Measurements from ENCODE around the gene KDSR. TPM values are rescaled to one million over a fixed set of nuclear protein-coding genes. Genes with fewer than 3 reads are reported as not detected.

KDSR gene, protein sequence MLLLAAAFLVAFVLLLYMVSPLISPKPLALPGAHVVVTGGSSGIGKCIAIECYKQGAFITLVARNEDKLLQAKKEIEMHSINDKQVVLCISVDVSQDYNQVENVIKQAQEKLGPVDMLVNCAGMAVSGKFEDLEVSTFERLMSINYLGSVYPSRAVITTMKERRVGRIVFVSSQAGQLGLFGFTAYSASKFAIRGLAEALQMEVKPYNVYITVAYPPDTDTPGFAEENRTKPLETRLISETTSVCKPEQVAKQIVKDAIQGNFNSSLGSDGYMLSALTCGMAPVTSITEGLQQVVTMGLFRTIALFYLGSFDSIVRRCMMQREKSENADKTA
- total RNA-seq = 31.3 TPM
- long read RNA-seq, full-length matches to known transcripts = 51 of 57 reads
- long read RNA-seq, partial matches to known transcripts = 0 of 57 reads
- long read RNA-seq, other reads (novel, unspliced or antisense) = 6 of 57 reads

DNA sequence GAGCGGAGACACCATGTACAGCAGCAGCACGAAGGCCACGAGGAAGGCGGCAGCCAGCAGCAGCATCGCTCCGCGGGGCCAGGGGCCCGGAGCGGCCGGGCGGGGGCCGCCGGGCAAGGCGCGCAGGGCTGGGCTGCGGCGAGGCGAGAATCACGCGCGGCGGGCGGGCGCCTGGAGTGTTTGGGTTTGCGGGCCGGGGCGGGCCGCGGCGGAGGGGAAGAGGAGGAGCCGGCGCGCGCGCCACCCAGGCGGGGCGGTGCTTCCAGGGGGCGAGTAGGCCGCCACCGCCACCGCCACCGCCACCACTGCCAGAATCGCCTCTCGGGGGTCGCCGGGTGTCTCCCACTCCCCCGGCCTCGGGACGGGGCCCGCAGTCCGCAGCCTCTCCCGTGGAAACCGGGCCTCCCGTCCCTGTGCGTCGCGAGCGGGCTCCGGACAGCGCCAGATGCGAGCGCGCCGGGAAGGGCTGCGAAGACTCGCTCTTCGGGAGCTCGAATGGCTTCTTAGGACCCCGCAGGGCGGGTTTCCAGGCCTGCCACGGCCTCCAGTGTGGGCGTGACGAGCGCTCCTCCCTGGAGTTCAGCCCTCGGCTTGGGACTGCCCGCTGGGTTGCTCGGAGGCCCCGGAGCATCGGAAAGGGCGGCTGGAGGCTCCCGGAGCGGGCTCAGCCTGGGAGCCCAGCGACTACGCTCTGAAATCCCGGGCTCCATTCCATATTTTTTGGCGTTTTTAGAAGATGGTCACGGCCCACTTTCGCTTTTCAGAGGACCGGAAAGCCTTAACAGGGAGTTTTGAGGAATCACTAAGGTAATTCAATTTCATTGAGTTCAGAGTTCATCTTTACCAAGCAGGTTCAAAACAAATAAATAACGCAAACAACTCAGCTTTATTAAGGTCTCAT lies at the start of gene KDSR:
Gene KDSR (minus strand): TSS at position 154 of the 901 bp plus-strand sequence. CDS start 88 bp downstream, at position 66.
- H3K4me3 ChIP-seq = peak within 1 kb of the TSS; percentile 97
- no peaks in the 10 kb centered on the region for H3K27me3 ChIP-seq (ENCODE audit: low read depth)
- H3K4me1 ChIP-seq = peaks cover 45% of the 10 kb centered on the region
- peaks cover 7% of the 10 kb centered on the region for H3K36me3 ChIP-seq
- TF ChIP-seq, protein P1, sequence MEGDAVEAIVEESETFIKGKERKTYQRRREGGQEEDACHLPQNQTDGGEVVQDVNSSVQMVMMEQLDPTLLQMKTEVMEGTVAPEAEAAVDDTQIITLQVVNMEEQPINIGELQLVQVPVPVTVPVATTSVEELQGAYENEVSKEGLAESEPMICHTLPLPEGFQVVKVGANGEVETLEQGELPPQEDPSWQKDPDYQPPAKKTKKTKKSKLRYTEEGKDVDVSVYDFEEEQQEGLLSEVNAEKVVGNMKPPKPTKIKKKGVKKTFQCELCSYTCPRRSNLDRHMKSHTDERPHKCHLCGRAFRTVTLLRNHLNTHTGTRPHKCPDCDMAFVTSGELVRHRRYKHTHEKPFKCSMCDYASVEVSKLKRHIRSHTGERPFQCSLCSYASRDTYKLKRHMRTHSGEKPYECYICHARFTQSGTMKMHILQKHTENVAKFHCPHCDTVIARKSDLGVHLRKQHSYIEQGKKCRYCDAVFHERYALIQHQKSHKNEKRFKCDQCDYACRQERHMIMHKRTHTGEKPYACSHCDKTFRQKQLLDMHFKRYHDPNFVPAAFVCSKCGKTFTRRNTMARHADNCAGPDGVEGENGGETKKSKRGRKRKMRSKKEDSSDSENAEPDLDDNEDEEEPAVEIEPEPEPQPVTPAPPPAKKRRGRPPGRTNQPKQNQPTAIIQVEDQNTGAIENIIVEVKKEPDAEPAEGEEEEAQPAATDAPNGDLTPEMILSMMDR (IDR thresholded peaks at IDR 0.05; ENCODE audit: borderline replicate concordance) = no peak
- no peaks in the 10 kb centered on the region for H3K9me3 ChIP-seq (replicated peaks)
- intact Hi-C loops (cut with micrococcal nuclease) = loop anchor here (10.0 kb wide), 1 partner anchor 67 kb away; no protein-coding TSS in a partner anchor
- peak; percentile 96 for DNase-seq
- peak within 1 kb of the TSS; percentile 98 for H3K27ac ChIP-seq (replicated peaks)

DNA sequence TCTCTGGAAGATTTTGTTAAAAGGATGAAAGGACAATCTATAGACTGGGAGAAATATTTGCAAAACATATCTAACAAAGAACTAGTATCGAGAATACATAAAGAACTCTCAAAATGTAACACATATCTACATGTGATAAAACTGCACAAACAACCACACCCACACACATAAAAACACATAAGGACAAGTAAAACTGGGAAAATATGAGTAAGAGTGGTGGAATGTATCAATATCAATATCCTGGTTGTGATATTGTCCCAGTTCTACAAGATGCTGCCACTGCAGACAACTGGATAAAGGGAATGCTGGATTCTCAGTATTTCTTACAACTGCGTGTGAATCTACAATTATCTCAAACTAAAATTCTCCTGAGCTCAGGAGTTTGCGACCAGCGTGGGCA lies 45.9 kb upstream of the KDSR start:
- H3K4me1 ChIP-seq = peaks cover 19% of the 10 kb centered on the region
- intact Hi-C loops (cut with micrococcal nuclease) = no loop called here
- no peak overlapping the region for H3K27ac ChIP-seq (replicated peaks)
- TF ChIP-seq, protein P1 (IDR thresholded peaks at IDR 0.05; ENCODE audit: borderline replicate concordance) = no peak
- H3K36me3 ChIP-seq = peaks cover 76% of the 10 kb centered on the region
- H3K4me3 ChIP-seq = no peak overlapping the region
- H3K27me3 ChIP-seq (ENCODE audit: low read depth) = no peaks in the 10 kb centered on the region
- no peaks in the 10 kb centered on the region for H3K9me3 ChIP-seq (replicated peaks)
- DNase-seq = no peak

DNA sequence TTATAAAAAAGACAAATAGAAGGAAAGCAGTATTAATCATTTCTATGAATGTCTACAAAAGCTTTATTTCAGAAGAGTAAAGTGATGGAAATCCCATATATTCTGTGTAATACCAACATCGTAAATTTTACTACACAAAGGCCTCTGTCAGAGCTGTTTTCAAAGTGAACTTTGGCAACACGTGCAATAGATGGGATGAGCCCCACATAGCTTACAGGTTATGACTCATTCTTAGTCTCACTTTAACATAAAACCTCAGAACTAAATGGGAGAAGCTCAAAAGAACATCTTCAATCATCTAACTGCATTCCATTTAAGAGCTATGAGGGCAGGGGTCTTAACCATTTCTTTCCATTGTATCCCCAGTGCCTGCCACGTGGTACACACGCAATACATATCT lies 43.8 kb upstream of the KDSR start:
- H3K9me3 ChIP-seq (replicated peaks) = no peaks in the 10 kb centered on the region
- TF ChIP-seq, protein P1 (IDR thresholded peaks at IDR 0.05; ENCODE audit: borderline replicate concordance) = no peak
- no peak overlapping the region for H3K27ac ChIP-seq (replicated peaks)
- DNase-seq = no peak
- H3K4me3 ChIP-seq = no peak overlapping the region
- H3K36me3 ChIP-seq = peaks cover 71% of the 10 kb centered on the region
- intact Hi-C loops (cut with micrococcal nuclease) = no loop called here
- H3K4me1 ChIP-seq = peaks cover 25% of the 10 kb centered on the region
- no peaks in the 10 kb centered on the region for H3K27me3 ChIP-seq (ENCODE audit: low read depth)

DNA sequence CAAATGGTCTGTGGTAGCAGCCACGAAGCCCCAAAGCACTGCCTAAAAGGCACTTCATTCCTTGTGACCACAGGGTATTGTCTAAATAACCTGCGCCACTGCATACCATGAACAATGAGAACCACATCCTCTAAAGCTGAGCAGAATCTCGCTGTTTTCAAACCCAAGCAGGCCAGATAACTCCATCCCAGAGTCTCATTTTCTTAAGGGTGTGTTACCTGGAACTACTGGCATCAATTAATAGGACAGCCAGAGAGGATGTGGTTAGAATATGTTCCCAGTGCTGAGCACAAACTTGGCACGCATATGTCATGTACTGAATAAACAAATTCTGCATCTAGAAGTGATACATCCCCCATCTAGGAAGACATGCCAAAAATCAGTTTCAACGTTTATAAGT lies 42.3 kb upstream of the KDSR start:
- H3K36me3 ChIP-seq = peaks cover 66% of the 10 kb centered on the region
- peaks cover 37% of the 10 kb centered on the region for H3K4me1 ChIP-seq
- H3K4me3 ChIP-seq = no peak overlapping the region
- H3K27me3 ChIP-seq (ENCODE audit: low read depth) = no peaks in the 10 kb centered on the region
- TF ChIP-seq, protein P1 (IDR thresholded peaks at IDR 0.05; ENCODE audit: borderline replicate concordance) = no peak
- no peak overlapping the region for H3K27ac ChIP-seq (replicated peaks)
- H3K9me3 ChIP-seq (replicated peaks) = no peaks in the 10 kb centered on the region
- intact Hi-C loops (cut with micrococcal nuclease) = no loop called here
- DNase-seq = no peak

DNA sequence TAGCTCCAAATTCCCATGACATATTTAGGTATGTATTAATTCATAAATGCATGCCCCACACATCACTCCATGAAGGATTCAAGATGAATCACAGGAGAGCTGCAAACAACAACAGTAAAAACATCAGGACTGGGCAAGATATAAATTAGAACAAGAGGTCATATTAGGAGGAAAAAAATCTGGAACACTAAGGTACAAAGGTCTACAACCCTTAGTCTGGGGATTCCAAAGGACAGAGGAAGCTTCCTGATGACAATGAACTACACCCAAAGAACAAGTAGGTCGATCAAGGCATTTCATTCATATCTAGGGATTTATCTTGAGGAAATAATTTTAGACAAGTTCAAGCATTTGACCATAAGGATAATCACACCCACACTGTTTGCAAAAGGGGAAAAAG lies 40.7 kb upstream of the KDSR start:
- H3K27ac ChIP-seq (replicated peaks) = no peak overlapping the region
- H3K4me3 ChIP-seq = no peak overlapping the region
- TF ChIP-seq, protein P1 (IDR thresholded peaks at IDR 0.05; ENCODE audit: borderline replicate concordance) = no peak
- DNase-seq = no peak
- no peaks in the 10 kb centered on the region for H3K27me3 ChIP-seq (ENCODE audit: low read depth)
- H3K4me1 ChIP-seq = peaks cover 41% of the 10 kb centered on the region
- H3K9me3 ChIP-seq (replicated peaks) = no peaks in the 10 kb centered on the region
- H3K36me3 ChIP-seq = peaks cover 68% of the 10 kb centered on the region
- intact Hi-C loops (cut with micrococcal nuclease) = no loop called here

Data from left ventricle myocardium inferior (tissue), 1 donor.